NCI-H510A treated with DMSO at 0.1 percent for 48 hours (cell line): Measurements from ENCODE around the gene CCL18.
"Not testable (repeated sequence)": the region's sequence is repeated elsewhere in the genome, so short reads cannot be mapped to it uniquely, and the experiment has no call there.

Experiments
- DNase-seq: peaks from one replicate; lab custom pipeline; 2025; lab: John Stamatoyannopoulos, UW

Gene CCL18

DNA sequence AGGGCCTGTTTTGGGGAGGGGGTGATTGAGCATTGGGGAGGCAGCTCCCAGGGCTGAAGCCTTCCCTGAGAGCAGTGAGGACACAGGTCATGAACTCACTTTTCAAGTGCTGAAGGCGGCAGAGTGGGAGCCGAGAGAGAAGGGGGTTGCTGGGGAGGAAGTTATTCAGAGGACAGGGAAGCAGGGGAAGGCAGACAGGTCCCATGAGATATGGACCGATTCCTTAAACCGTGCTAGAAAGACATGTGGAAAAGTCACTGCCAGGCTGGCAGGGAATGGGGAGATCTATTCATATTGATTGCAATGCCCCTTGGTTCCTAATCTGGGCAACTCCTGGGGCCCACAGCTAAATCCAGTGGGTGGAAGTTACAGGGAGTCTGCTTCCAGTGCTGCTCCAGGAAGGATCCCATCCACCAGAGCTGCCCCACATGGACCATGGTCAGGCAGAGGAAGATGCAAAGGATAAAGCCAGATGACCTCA lies 40.7 kb downstream of the CCL18 start:
- no peak for DNase-seq

GRCh38 chr17:36105781-36106492 lies 41.9 kb downstream of the CCL18 start:
- no peak for DNase-seq

- no peak for DNase-seq
Observed at GRCh38 chr17:36106493-36106835, 42.4 kb downstream of the CCL18 start.

DNA sequence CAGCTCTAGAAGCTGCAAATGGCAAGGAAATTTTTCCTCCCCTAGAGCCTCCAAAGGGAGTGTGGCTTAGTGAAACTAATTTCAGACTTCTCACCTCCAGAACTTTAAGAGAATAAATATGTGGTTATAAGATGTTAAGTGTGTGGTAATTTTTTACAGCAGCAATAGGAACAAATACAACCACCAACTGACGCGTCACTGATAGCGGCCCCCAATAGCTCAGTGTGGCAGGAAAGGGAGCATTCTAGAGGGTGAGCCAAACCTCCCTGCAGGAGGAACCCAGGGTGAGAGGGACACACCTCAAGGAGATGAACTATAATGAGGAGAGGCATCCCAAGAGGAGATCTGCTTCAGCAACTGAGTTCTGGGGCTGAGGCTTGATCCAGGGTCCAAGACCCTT lies 43.6 kb downstream of the CCL18 start:
- no peak for DNase-seq

- DNase-seq: not testable (repeated sequence)
Observed at GRCh38 chr17:36108265-36108664, 44.2 kb downstream of the CCL18 start.

DNA sequence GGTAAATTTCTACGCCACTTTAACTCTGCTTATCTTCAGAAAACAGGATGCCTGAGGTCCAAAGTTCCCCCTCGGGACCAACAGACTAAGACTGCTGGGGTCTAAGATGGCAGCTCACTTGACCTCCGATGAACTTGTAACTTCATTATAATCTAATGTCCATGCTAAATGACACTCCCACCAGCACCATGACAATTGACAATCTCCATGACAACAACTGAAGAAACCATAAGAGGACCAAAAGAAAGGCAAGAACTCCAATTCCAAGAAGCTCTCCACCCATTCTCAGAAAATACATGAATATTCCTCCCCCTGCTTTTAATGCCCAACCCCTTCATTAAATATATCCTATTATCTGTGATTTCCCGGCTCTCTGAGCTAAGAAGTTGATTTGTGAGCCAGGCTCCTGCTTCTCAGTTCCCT lies 47.0 kb downstream of the CCL18 start:
- no peak for DNase-seq

GRCh38 chr17:36112572-36112971 lies 48.5 kb downstream of the CCL18 start:
- DNase-seq: no peak

DNA sequence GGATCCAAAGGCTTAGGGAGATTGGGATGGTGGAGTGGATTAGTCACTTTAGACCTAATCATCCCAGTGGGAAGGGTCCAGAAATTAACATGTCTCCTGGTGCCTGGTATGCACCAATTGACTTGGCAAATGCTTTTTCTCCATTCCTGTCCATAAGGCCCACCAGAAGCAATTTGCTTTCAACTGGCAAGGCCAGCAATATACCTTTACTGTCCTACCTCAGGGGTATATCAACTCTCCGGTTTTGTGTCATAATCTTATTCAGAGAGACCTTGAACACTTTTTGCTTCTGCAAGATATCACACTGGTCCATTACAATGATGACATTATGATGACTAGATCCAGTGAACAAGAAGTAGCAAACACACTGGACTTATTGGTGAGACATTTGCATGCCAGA lies 49.1 kb downstream of the CCL18 start:
- not testable (repeated sequence) for DNase-seq

DNA sequence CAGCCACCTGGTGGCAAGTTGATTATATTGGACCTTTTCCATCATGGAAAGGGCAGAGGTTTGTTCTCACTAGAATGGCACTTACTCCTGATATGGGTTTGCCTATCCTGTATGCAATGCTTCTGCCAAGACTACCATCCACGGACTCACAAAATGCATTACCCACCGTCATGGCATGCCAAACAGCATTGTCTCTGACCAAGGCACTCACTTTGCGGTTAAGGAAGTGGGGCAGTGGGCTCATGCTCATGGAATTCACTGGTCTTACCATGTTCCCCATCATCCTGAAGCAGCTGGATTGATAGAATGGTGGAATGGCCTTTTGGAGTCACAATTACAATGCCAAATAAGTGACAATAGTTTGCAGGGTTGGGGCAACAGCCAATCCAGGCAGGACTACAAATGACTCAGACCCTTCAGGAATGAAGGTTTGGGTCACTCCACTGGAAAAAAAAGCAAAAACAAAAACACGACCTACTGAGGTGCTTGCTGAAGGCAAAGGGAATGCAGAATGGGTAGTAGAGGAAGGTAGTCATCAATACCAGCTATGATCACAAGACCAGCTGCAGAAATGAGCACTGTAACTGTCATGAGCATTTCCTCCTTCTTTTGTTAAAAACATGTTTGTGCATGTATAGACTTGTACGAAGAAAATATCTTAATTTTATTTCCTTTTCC lies 51.0 kb downstream of the CCL18 start:
- DNase-seq: not testable (repeated sequence)

DNA sequence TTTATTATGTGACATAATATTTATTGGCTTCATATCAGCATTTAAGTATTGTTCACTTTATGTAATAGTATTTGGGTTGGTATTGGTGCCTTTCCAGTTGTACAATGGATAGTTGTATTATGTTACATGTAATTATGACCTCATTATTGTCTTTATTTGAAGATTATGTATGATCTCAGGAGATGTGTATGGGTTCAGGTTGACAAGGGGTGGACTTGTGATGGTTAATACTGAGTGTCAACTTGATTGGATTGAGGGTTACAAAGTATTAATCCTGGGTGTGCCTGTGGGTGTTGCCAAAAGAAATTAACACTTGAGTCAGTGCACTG lies 51.5 kb downstream of the CCL18 start:
- not testable (repeated sequence) for DNase-seq

GRCh38 chr17:36117505-36118382 lies 53.7 kb downstream of the CCL18 start:
- DNase-seq: no peak

- no peak for DNase-seq
Observed at GRCh38 chr17:36118477-36119353, 54.6 kb downstream of the CCL18 start.

- no peak for DNase-seq
Observed at GRCh38 chr17:36120221-36120620, 56.1 kb downstream of the CCL18 start.

DNA sequence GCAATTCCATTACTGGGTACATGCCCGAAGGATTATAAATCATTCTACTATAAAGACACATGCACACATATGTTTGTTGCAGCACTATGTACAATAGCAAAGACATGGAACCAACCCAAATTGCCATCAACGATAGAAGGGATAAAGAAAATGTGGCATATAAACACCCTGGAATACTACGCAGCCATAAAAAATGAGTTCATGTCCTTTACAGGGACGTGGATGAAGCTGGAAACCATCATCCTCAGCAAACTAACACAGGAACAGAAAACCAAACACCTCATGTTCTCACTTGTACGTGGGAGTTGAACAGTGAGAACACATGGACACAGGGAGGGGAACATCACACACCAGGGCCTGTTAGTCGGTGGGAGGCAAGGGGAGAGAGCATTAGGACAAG lies 57.0 kb downstream of the CCL18 start:
- not testable (repeated sequence) for DNase-seq
